Liver (tissue), 3 donors: ENCODE results near the gene ZC3H18.

ENCODE experiments used
- CTCF ChIP-seq: fragments of 150-350 bp; IDR thresholded peaks from 2 replicates; pipeline ENCODE4 v1.5.1; 2017; ENCODE audit warnings: improper control_type of control experiment, low read depth, low read length; ENCODE audit not compliant: missing input control
- HNF4A ChIP-seq, 2 donors: conservative IDR thresholded peaks; 2 replicates each; pipeline ENCODE4 v1.6.1; 2016; ENCODE audit warnings: antibody characterized with exemption in 2 of 2, mild to moderate bottlenecking in 2 of 2
- HNF4G ChIP-seq: IDR thresholded peaks from 2 replicates; pipeline ENCODE4 v1.6.1; 2016; ENCODE audit warnings: antibody characterized with exemption
- MAX ChIP-seq: IDR thresholded peaks from 2 replicates; pipeline ENCODE4 v1.6.1; 2016; ENCODE audit warnings: antibody characterized with exemption
- NR2F2 ChIP-seq: IDR thresholded peaks from 2 replicates; pipeline ENCODE4 v1.6.1; 2016; ENCODE audit warnings: antibody characterized with exemption
- RAD21 ChIP-seq, 2 donors: IDR thresholded peaks; 2 replicates each; pipeline ENCODE4 v1.6.1; 2016; ENCODE audit warnings: antibody characterized with exemption in 2 of 2, mild to moderate bottlenecking in 2 of 2
- RXRA ChIP-seq, 2 donors: IDR thresholded peaks; 2 replicates each; pipeline ENCODE4 v1.6.1; 2017 to 2018; ENCODE audit warnings: antibody characterized with exemption in 2 of 2, mild to moderate bottlenecking in 1 of 2
- TAF1 ChIP-seq: conservative IDR thresholded peaks from 2 replicates; pipeline ENCODE4 v1.6.1; 2016; ENCODE audit warnings: antibody characterized with exemption, mild to moderate bottlenecking
- donor health status: healthy.
- donor health status: healthy.

GRCh38 chr16:88610909-88611812, 41.0 kb downstream of the ZC3H18 start:
- TF ChIP-seq MAX (no peak), CTCF (no peak), HNF4G (no peak), HNF4A (conservative IDR thresholded peaks at IDR 0.05) (no peak), NR2F2 (no peak), TAF1 (no peak), RAD21 (IDR thresholded peaks at IDR 0.05) (no peak), RXRA (IDR thresholded peaks at IDR 0.05) (no peak)
